Loucy (cell line): ENCODE results near the gene TAF1B.

Source experiments
- H2AFZ ChIP-seq: fragments of 200-600 bp; sonication (generic); 2 replicates; pipeline ENCODE4 v1.6.0; 2016; ENCODE audit warnings: antibody characterized with exemption, mild to moderate bottlenecking, low read length, moderate library complexity
- H3F3A ChIP-seq: fragments of 200-600 bp; 2 replicates; pipeline ENCODE4 v1.6.0; 2016; ENCODE audit warnings: antibody characterized with exemption, low read depth, mild to moderate bottlenecking
- H3K27me3 ChIP-seq: fragments of 200-600 bp; sonication (generic); 2 replicates; pipeline ENCODE4 v1.6.1; 2014; ENCODE audit warnings: low read length, mild to moderate bottlenecking; ENCODE audit not compliant: insufficient read depth, poor library complexity, severe bottlenecking
- H3K36me3 ChIP-seq: fragments of 200-600 bp; sonication (generic); 2 replicates; pipeline ENCODE4 v1.6.1; 2016; ENCODE audit warnings: low read length; ENCODE audit not compliant: insufficient read depth
- H3K4me1 ChIP-seq: fragments of 200-600 bp; sonication (generic); 2 replicates; pipeline ENCODE4 v1.5.1; 2014; ENCODE audit warnings: low read length, mild to moderate bottlenecking; ENCODE audit not compliant: insufficient read depth, poor library complexity, severe bottlenecking
- H3K4me2 ChIP-seq: fragments of 200-600 bp; sonication (generic); 2 replicates; pipeline ENCODE4 v1.6.0; 2014; ENCODE audit warnings: antibody characterized with exemption, low read length, low read depth, mild to moderate bottlenecking; ENCODE audit not compliant: poor library complexity, severe bottlenecking
- H3K4me3 ChIP-seq: fragments of 200-600 bp; sonication (generic); 2 replicates; pipeline ENCODE4 v1.5.1; 2014; ENCODE audit warnings: low read length, mild to moderate bottlenecking, mixed read lengths; ENCODE audit not compliant: poor library complexity, severe bottlenecking
- H3K79me2 ChIP-seq: fragments of 200-600 bp; sonication (generic); 2 replicates; pipeline ENCODE4 v1.6.1; 2014; ENCODE audit warnings: low read length; ENCODE audit not compliant: insufficient read depth
- H3K9ac ChIP-seq: fragments of 200-600 bp; sonication (generic); 2 replicates; pipeline ENCODE4 v1.6.0; 2014; ENCODE audit warnings: mild to moderate bottlenecking, low read depth, low read length, moderate library complexity; ENCODE audit not compliant: poor library complexity, severe bottlenecking
- H3K9me2 ChIP-seq: fragments of 200-600 bp; sonication (generic); replicated peaks from 2 replicates; pipeline ENCODE4 v1.6.1; 2016; ENCODE audit warnings: low read depth, low read length, mixed read lengths
- H3K9me3 ChIP-seq: fragments of 200-600 bp; sonication (generic); 2 replicates; pipeline ENCODE4 v1.6.1; 2014; ENCODE audit warnings: mild to moderate bottlenecking, antibody characterized with exemption, low read length, low read depth; ENCODE audit not compliant: insufficient read depth
- H4K20me1 ChIP-seq: fragments of 200-600 bp; sonication (generic); 2 replicates; pipeline ENCODE4 v1.6.0; 2014; ENCODE audit warnings: antibody characterized with exemption, low read length, mild to moderate bottlenecking; ENCODE audit not compliant: insufficient read depth, poor library complexity, severe bottlenecking
- EZH2phosphoT487 ChIP-seq: fragments of 200-600 bp; IDR thresholded peaks from 2 replicates; pipeline ENCODE4 v1.6.1; 2018; ENCODE audit warnings: antibody characterized with exemption, mild to moderate bottlenecking, moderate library complexity, borderline replicate concordance
- TF ChIP-seq, protein P1 (sequence below): fragments of 200-600 bp; sonication (generic); conservative IDR thresholded peaks from 2 replicates; pipeline ENCODE4 v1.5.1; 2014; ENCODE audit warnings: mild to moderate bottlenecking, antibody characterized with exemption, low read length

The TAF1B gene

DNA sequence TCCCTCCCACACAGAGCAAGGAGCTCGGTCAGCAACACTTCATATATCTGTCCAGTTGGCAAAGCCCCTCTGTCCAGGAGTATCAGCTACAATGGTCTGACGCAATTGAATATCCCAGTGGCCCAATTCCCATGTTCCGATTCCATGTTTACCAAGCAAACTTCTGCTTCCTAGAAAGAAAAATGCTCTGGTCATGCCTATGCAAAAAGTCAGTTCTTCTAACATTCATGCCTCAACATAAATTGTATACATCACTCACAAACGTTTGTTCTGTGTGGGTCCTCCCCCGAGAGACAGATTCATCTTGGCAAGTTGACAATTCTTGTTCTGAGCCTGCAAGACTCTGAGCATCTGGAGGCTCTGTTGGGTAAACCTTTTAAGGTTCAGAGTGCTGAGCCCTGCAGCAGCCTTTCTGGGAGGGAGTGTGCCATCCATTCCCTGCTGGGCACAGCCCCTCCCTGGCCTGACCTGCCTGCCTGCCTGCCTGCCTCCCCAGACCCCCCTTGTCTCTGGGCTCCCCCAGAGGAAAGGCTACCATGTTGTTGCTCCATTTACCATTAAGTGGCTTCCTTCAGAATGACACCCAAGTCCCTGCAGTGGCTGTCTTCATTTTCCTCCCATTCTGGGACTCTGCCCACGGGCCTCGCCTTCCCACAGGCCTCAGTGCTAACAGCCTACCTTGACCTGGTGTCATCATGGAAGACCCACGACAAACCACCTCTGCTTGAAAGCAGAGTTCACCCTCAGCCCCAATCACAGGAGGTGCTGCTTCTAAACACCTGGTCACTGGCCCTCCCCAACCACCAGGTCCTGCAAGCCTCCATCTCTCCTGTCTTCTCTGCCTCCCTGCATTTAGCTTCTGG, 37.6 kb upstream of the TAF1B start:
- H3K4me3 ChIP-seq, result no peak overlapping the region
- no peak overlapping the region for H2AFZ ChIP-seq
- H3K36me3 ChIP-seq, result no peaks in the 10 kb centered on the region
- H3K4me2 ChIP-seq, result no peak overlapping the region
- H3K4me1 ChIP-seq, result no peaks in the 10 kb centered on the region
- TF ChIP-seq EZH2phosphoT487, result no peak
- TF ChIP-seq, protein P1, sequence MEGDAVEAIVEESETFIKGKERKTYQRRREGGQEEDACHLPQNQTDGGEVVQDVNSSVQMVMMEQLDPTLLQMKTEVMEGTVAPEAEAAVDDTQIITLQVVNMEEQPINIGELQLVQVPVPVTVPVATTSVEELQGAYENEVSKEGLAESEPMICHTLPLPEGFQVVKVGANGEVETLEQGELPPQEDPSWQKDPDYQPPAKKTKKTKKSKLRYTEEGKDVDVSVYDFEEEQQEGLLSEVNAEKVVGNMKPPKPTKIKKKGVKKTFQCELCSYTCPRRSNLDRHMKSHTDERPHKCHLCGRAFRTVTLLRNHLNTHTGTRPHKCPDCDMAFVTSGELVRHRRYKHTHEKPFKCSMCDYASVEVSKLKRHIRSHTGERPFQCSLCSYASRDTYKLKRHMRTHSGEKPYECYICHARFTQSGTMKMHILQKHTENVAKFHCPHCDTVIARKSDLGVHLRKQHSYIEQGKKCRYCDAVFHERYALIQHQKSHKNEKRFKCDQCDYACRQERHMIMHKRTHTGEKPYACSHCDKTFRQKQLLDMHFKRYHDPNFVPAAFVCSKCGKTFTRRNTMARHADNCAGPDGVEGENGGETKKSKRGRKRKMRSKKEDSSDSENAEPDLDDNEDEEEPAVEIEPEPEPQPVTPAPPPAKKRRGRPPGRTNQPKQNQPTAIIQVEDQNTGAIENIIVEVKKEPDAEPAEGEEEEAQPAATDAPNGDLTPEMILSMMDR, result no peak
- no peaks in the 10 kb centered on the region for H3K9me3 ChIP-seq
- no peaks in the 10 kb centered on the region for H3F3A ChIP-seq
- no peaks in the 10 kb centered on the region for H4K20me1 ChIP-seq
- H3K79me2 ChIP-seq, result no peaks in the 10 kb centered on the region
- no peaks in the 10 kb centered on the region for H3K27me3 ChIP-seq
- H3K9ac ChIP-seq, result no peak overlapping the region
- no peaks in the 10 kb centered on the region for H3K9me2 ChIP-seq

DNA sequence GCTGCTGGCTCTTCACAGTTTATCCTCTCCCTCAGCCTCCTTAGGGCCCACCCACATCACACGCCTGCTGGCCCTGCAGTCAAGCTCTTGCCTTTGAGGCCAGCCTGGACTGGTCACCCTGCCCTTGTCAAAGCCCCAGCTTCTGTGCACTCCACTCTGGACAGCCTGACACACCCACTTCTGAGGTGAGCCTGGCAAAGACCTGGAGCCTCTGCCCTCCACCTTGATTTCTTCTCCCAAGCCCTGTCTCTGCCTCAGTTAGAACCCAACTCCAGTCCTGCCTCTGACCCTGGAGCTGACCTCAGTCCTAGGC, 37.0 kb upstream of the TAF1B start:
- no peaks in the 10 kb centered on the region for H3K9me2 ChIP-seq
- no peak overlapping the region for H3K9ac ChIP-seq
- H3K36me3 ChIP-seq, result no peaks in the 10 kb centered on the region
- no peak overlapping the region for H3K4me3 ChIP-seq
- no peak overlapping the region for H2AFZ ChIP-seq
- no peaks in the 10 kb centered on the region for H3K9me3 ChIP-seq
- no peaks in the 10 kb centered on the region for H3K27me3 ChIP-seq
- TF ChIP-seq, protein P1, result no peak
- TF ChIP-seq EZH2phosphoT487, result no peak
- no peaks in the 10 kb centered on the region for H3K79me2 ChIP-seq
- H3F3A ChIP-seq, result no peaks in the 10 kb centered on the region
- no peaks in the 10 kb centered on the region for H3K4me1 ChIP-seq
- H3K4me2 ChIP-seq, result no peak overlapping the region
- no peaks in the 10 kb centered on the region for H4K20me1 ChIP-seq

DNA sequence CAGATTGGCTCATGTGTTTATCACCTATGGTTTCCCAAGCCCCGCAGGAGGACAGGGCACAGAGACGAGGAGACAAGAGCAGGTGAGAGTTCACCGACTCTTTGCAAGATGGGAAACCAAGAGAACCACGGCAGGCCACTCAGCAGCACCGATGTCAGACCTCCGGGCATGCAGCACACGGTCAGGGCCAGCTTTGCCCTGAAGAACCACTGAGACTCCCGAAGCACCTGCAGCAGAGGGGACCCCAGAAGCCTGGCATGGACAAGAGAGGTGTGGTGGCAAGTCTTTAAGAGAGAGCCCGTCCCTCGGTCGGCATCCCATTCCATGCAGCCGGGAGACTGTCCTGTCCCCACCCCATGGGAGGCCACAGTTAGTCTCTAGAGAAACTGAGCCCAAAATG, 36.6 kb upstream of the TAF1B start:
- Histone ChIP-seq H3K36me3 (no peaks in the 10 kb centered on the region), H3K4me1 (no peaks in the 10 kb centered on the region), H3F3A (no peaks in the 10 kb centered on the region), H3K79me2 (no peaks in the 10 kb centered on the region), H4K20me1 (no peaks in the 10 kb centered on the region), H3K9me3 (no peaks in the 10 kb centered on the region), H3K9me2 (no peaks in the 10 kb centered on the region), H3K4me3 (no peak overlapping the region), H3K4me2 (no peak overlapping the region), H3K9ac (no peak overlapping the region), H2AFZ (no peak overlapping the region), H3K27me3 (no peaks in the 10 kb centered on the region)
- TF ChIP-seq EZH2phosphoT487, result no peak
- TF ChIP-seq, protein P1, result no peak
